HepG2 (cell line): ENCODE results near the gene OSGIN1. TPM values are rescaled to one million over a fixed set of nuclear protein-coding genes. Genes with fewer than 3 reads are reported as not detected.

ENCODE experiments used
- ATF7 ChIP-seq, 2 experiments: fragments of 450-650 bp in 1 of 2; sonication (generic) in 1 of 2; formaldehyde crosslinking in 1 of 2; IDR thresholded peaks; 2 replicates each; pipeline versions ENCODE4 v1.4.0 to v1.6.1; 2016 to 2020; ENCODE audit warnings: antibody characterized with exemption in 1 of 2, mild to moderate bottlenecking in 1 of 2, missing genetic modification reagents in 1 of 2
- BCL6 ChIP-seq: IDR thresholded peaks from 2 replicates; pipeline ENCODE4 v1.6.1; 2016; ENCODE audit warnings: missing genetic modification reagents, missing compliant biosample characterization
- FOXC1 ChIP-seq: sonication (generic); formaldehyde crosslinking; IDR thresholded peaks from 2 replicates; pipeline ENCODE4 v1.8.0; 2022; ENCODE audit warnings: mild to moderate bottlenecking, missing genetic modification reagents, borderline replicate concordance
- KDM4B ChIP-seq: sonication (generic); formaldehyde crosslinking; IDR thresholded peaks from 2 replicates; pipeline ENCODE4 v1.4.0; 2020; ENCODE audit warnings: missing genetic modification reagents
- MBNL3 ChIP-seq: fragments of 250-450 bp; sonication (Bioruptor Pico); conservative IDR thresholded peaks from 2 replicates; pipeline ENCODE4 v1.8.0; 2022; ENCODE audit warnings: mild to moderate bottlenecking, inconsistent platforms
- NFATC3 ChIP-seq: sonication (generic); formaldehyde crosslinking; IDR thresholded peaks from 2 replicates; pipeline ENCODE4 v1.5.1; 2020; ENCODE audit warnings: mild to moderate bottlenecking, missing genetic modification reagents
- SALL2 ChIP-seq: sonication (generic); formaldehyde crosslinking; IDR thresholded peaks from 2 replicates; pipeline ENCODE4 v1.8.1; 2023; ENCODE audit warnings: mild to moderate bottlenecking, missing genetic modification reagents, inconsistent platforms
- SP2 ChIP-seq: sonication (generic); formaldehyde crosslinking; IDR thresholded peaks from 2 replicates; pipeline ENCODE4 v1.5.1; 2020; ENCODE audit warnings: mild to moderate bottlenecking, missing genetic modification reagents
- TRIM24 ChIP-seq: sonication (generic); formaldehyde crosslinking; IDR thresholded peaks from 2 replicates; pipeline ENCODE4 v1.8.0; 2022; ENCODE audit warnings: mild to moderate bottlenecking, missing genetic modification reagents
- WIZ ChIP-seq: sonication (generic); formaldehyde crosslinking; IDR thresholded peaks from 2 replicates; pipeline ENCODE4 v1.5.1; 2020; ENCODE audit warnings: mild to moderate bottlenecking, missing genetic modification reagents
- YEATS4 ChIP-seq: sonication (generic); formaldehyde crosslinking; IDR thresholded peaks from 2 replicates; pipeline ENCODE4 v1.4.0; 2020; ENCODE audit warnings: missing genetic modification reagents, borderline replicate concordance
- ZBTB14 ChIP-seq: sonication (generic); formaldehyde crosslinking; IDR thresholded peaks from 2 replicates; pipeline ENCODE4 v1.4.0; 2020; ENCODE audit warnings: missing genetic modification reagents
- ZBTB20 ChIP-seq: sonication (generic); formaldehyde crosslinking; IDR thresholded peaks from 2 replicates; pipeline ENCODE4 v1.8.1; 2023; ENCODE audit warnings: missing genetic modification reagents, low read depth, mild to moderate bottlenecking, borderline replicate concordance
- ZBTB37 ChIP-seq: sonication (generic); formaldehyde crosslinking; IDR thresholded peaks from 2 replicates; pipeline ENCODE4 v1.4.0; 2020; ENCODE audit warnings: mild to moderate bottlenecking, missing genetic modification reagents
- ZKSCAN8 ChIP-seq: IDR thresholded peaks from 2 replicates; pipeline ENCODE4 v1.6.1; 2016; ENCODE audit warnings: borderline replicate concordance, missing genetic modification reagents, missing compliant biosample characterization
- ZNF101 ChIP-seq: sonication (generic); formaldehyde crosslinking; IDR thresholded peaks from 2 replicates; pipeline ENCODE4 v1.4.0; 2020; ENCODE audit warnings: mild to moderate bottlenecking, low read depth, missing genetic modification reagents, borderline replicate concordance
- ZNF235 ChIP-seq: sonication (generic); formaldehyde crosslinking; IDR thresholded peaks from 2 replicates; pipeline ENCODE4 v1.8.1; 2023; ENCODE audit warnings: mild to moderate bottlenecking, missing genetic modification reagents, borderline replicate concordance
- ZNF253 ChIP-seq: sonication (generic); formaldehyde crosslinking; IDR thresholded peaks from 2 replicates; pipeline ENCODE4 v1.8.0; 2022; ENCODE audit warnings: mild to moderate bottlenecking, missing genetic modification reagents, borderline replicate concordance
- ZNF280B ChIP-seq: sonication (generic); formaldehyde crosslinking; IDR thresholded peaks from 2 replicates; pipeline ENCODE4 v1.5.0; 2020; ENCODE audit warnings: missing genetic modification reagents, mild to moderate bottlenecking, borderline replicate concordance
- ZNF564 ChIP-seq: sonication (generic); formaldehyde crosslinking; IDR thresholded peaks from 2 replicates; pipeline ENCODE4 v1.8.1; 2023; ENCODE audit warnings: mild to moderate bottlenecking, missing genetic modification reagents
- ZNF713 ChIP-seq: sonication (generic); formaldehyde crosslinking; IDR thresholded peaks from 2 replicates; pipeline ENCODE4 v1.4.0; 2020; ENCODE audit warnings: mild to moderate bottlenecking, missing genetic modification reagents
- ZNF784 ChIP-seq: sonication (generic); formaldehyde crosslinking; IDR thresholded peaks from 2 replicates; pipeline ENCODE4 v1.5.1; 2020; ENCODE audit warnings: missing genetic modification reagents, mild to moderate bottlenecking, borderline replicate concordance
- polyA plus RNA-seq, 8 experiments: library from polyadenylated mRNA; depleted of rRNA in 3 of 8; stranded (reverse) in 7 of 8; unstranded in 1 of 8; fragments of >200 nt; fragmentation: Illumina TruSeq in 4 of 8; extraction: Trizol in 4 of 8; gene quantifications; 2 replicates each; pipeline versions ENCODE4 v1.2.1 to v1.2.3, GENCODE V29; 2011 to 2016; ENCODE audit warnings: low read depth in 4 of 8, missing spikeins in 1 of 8, mixed read lengths in 1 of 8; ENCODE audit not compliant: insufficient read depth in 1 of 8
- total RNA-seq, 5 experiments: library from RNA; depleted of rRNA; stranded (reverse); fragments of >200 nt; fragmentation: Illumina TruSeq; extraction: Trizol; gene quantifications; 2 replicates each; pipeline ENCODE4 v1.2.3, GENCODE V29; 2016; ENCODE audit warnings: low read depth in 1 of 5
- TF ChIP-seq, protein P1 (sequence below): IDR thresholded peaks from 2 replicates; pipeline ENCODE4 v1.6.1; 2012; ENCODE audit warnings: inconsistent platforms

The OSGIN1 gene
- total and polyA plus RNA-seq, 2 of the 13 experiments (the other 11 are each of a cell fraction or from before 2014, with no cell fraction given): 20.5 to 27.1 TPM

- TF ChIP-seq ZNF280B (peak; percentile 84; the same call in 1 of the 2 replicates), ATF7 (IDR thresholded peaks at IDR 0.05) (no peak), ATF7 (CRISPR knock-in tag; IDR thresholded peaks at IDR 0.05) (0 out of 2 replicates have a peak, but pooled peaks have one; percentile 65), ZBTB20 (CRISPR knock-in tag) (peak; percentile 27; the same call in 1 of the 2 replicates), FOXC1 (CRISPR knock-in tag) (no peak; the same call in 1 of the 2 replicates), ZNF235 (CRISPR knock-in tag) (0 out of 2 replicates have a peak, but pooled peaks have one; percentile 79), ZBTB37 (CRISPR knock-in tag) (peak; percentile 29; the same call in 1 of the 2 replicates), WIZ (0 out of 2 replicates have a peak, but pooled peaks have one; percentile 51), ZNF253 (CRISPR knock-in tag) (no peak), TRIM24 (CRISPR knock-in tag) (no peak), ZNF713 (CRISPR knock-in tag) (0 out of 2 replicates have a peak, but pooled peaks have one; percentile 46), SALL2 (CRISPR knock-in tag) (peak; percentile 86), MBNL3 (CRISPR knock-in tag) (no peak), ZNF101 (CRISPR knock-in tag) (0 out of 2 replicates have a peak, but pooled peaks have one; percentile 2), ZNF784 (CRISPR knock-in tag) (peak; percentile 59; the same call in 1 of the 2 replicates), ZNF564 (no peak; the same call in 1 of the 2 replicates), ZKSCAN8 (CRISPR knock-in tag) (no peak), YEATS4 (CRISPR knock-in tag) (peak; percentile 87), NFATC3 (CRISPR knock-in tag) (no peak), ZBTB14 (CRISPR knock-in tag) (0 out of 2 replicates have a peak, but pooled peaks have one; percentile 47), KDM4B (CRISPR knock-in tag) (peak; percentile 17; the same call in 1 of the 2 replicates), SP2 (CRISPR knock-in tag) (0 out of 2 replicates have a peak, but pooled peaks have one; percentile 34), BCL6 (CRISPR knock-in tag) (peak; percentile 45)
- TF ChIP-seq, protein P1, sequence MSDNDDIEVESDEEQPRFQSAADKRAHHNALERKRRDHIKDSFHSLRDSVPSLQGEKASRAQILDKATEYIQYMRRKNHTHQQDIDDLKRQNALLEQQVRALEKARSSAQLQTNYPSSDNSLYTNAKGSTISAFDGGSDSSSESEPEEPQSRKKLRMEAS: peak; percentile 93
These were observed at the start of gene OSGIN1 (continued) for GRCh38 chr16:83952940-83953795.
